GM12878 (cell line): Measurements from ENCODE around the gene TCF7.

Source experiments
- ASH2L ChIP-seq: fragments of 300-600, 200-600 bp; sonication (generic); IDR thresholded peaks from 2 replicates; pipeline ENCODE4 v1.6.1; 2017; ENCODE audit warnings: low read depth, mild to moderate bottlenecking, borderline replicate concordance
- CTCF ChIP-seq, 3 experiments: IDR thresholded peaks in 2 of 3; conservative IDR thresholded peaks in 1 of 3; 2 replicates each; pipeline ENCODE4 v1.5.1; 2011; ENCODE audit warnings: low read depth in 3 of 3, low read length in 3 of 3, mild to moderate bottlenecking in 3 of 3, control low read depth in 2 of 3, moderate library complexity in 2 of 3, inconsistent platforms in 1 of 3, mixed read lengths in 1 of 3; ENCODE audit not compliant: control insufficient read depth in 2 of 3, insufficient read depth in 1 of 3; ENCODE audit errors: extremely low read depth in 1 of 3
- ESRRA ChIP-seq: IDR thresholded peaks from 2 replicates; pipeline ENCODE4 v1.6.1; 2012; ENCODE audit warnings: mild to moderate bottlenecking, low read length, improper control_type of control experiment
- EZH2 ChIP-seq: IDR thresholded peaks from 2 replicates; pipeline ENCODE4 v1.6.1; 2012; ENCODE audit warnings: low read depth, mild to moderate bottlenecking, control low read depth, inconsistent platforms, low read length, borderline replicate concordance; ENCODE audit not compliant: control insufficient read depth
- JUND ChIP-seq: IDR thresholded peaks from 2 replicates; pipeline ENCODE4 v1.6.1; 2012; ENCODE audit warnings: low read depth, mild to moderate bottlenecking, low read length, improper control_type of control experiment, moderate library complexity
- KAT2A ChIP-seq: conservative IDR thresholded peaks from 2 replicates; pipeline ENCODE4 v1.6.1; 2011; ENCODE audit warnings: low read depth, low read length; ENCODE audit not compliant: control insufficient read depth
- MYC ChIP-seq: IDR thresholded peaks from 2 replicates; pipeline ENCODE4 v1.6.1; 2011; ENCODE audit warnings: mild to moderate bottlenecking, low read length, moderate library complexity, inconsistent platforms; ENCODE audit not compliant: insufficient read depth, insufficient replicate concordance, insufficient read length, severe bottlenecking
- NFYA ChIP-seq: IDR thresholded peaks from 2 replicates; pipeline ENCODE4 v1.6.1; 2011; ENCODE audit warnings: low read depth, mild to moderate bottlenecking, low read length, improper control_type of control experiment, borderline replicate concordance
- RAD21 ChIP-seq: IDR thresholded peaks from 2 replicates; pipeline ENCODE4 v1.6.1; 2011; ENCODE audit warnings: mild to moderate bottlenecking, low read depth, low read length, moderate library complexity; ENCODE audit not compliant: insufficient read depth
- SMC3 ChIP-seq: IDR thresholded peaks from 2 replicates; pipeline ENCODE4 v1.6.1; 2011; ENCODE audit warnings: low read length, improper control_type of control experiment, borderline replicate concordance
- SRF ChIP-seq, 2 experiments: IDR thresholded peaks; 2 replicates each; pipeline ENCODE4 v1.6.1; 2011; ENCODE audit warnings: low read depth in 2 of 2, low read length in 2 of 2, mild to moderate bottlenecking in 1 of 2, moderate library complexity in 1 of 2
- TAF1 ChIP-seq: IDR thresholded peaks from 2 replicates; pipeline ENCODE4 v1.6.1; 2011; ENCODE audit warnings: mild to moderate bottlenecking, low read depth, low read length, borderline replicate concordance
- TF ChIP-seq, protein P1 (sequence below): IDR thresholded peaks from 2 replicates; pipeline ENCODE4 v1.6.1; 2011; ENCODE audit warnings: low read depth, low read length, improper control_type of control experiment, borderline replicate concordance
- TF ChIP-seq, protein P2 (sequence below): fragments of 450-650 bp; IDR thresholded peaks from 2 replicates; pipeline ENCODE4 v1.6.1; 2016; ENCODE audit warnings: mild to moderate bottlenecking

- no peak for TF ChIP-seq SRF (IDR thresholded peaks at IDR 0.05; ENCODE audit: low read depth in 2 of 2, low read length in 2 of 2)
- TF ChIP-seq JUND: no peak
- TF ChIP-seq EZH2: no peak
- TF ChIP-seq CTCF (IDR thresholded peaks at IDR 0.05 in 2 of 3, conservative IDR thresholded peaks at IDR 0.05 in 1 of 3; ENCODE audit: control insufficient read depth in 2 of 3, extremely low read depth in 1 of 3, insufficient read depth in 1 of 3, low read depth in 3 of 3, low read length in 3 of 3): no peak
- TF ChIP-seq MYC: no peak
- no peak for TF ChIP-seq NFYA
- TF ChIP-seq, protein P1, sequence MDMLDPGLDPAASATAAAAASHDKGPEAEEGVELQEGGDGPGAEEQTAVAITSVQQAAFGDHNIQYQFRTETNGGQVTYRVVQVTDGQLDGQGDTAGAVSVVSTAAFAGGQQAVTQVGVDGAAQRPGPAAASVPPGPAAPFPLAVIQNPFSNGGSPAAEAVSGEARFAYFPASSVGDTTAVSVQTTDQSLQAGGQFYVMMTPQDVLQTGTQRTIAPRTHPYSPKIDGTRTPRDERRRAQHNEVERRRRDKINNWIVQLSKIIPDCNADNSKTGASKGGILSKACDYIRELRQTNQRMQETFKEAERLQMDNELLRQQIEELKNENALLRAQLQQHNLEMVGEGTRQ: no peak
- no peak for TF ChIP-seq ASH2L
- TF ChIP-seq TAF1: no peak
- no peak for TF ChIP-seq KAT2A
- TF ChIP-seq, protein P2, sequence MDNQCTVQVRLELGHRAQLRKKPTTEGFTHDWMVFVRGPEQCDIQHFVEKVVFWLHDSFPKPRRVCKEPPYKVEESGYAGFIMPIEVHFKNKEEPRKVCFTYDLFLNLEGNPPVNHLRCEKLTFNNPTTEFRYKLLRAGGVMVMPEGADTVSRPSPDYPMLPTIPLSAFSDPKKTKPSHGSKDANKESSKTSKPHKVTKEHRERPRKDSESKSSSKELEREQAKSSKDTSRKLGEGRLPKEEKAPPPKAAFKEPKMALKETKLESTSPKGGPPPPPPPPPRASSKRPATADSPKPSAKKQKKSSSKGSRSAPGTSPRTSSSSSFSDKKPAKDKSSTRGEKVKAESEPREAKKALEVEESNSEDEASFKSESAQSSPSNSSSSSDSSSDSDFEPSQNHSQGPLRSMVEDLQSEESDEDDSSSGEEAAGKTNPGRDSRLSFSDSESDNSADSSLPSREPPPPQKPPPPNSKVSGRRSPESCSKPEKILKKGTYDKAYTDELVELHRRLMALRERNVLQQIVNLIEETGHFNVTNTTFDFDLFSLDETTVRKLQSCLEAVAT: no peak
- no peak for TF ChIP-seq ESRRA
- TF ChIP-seq RAD21: no peak
- TF ChIP-seq SMC3: no peak
These were observed 35.3 kb downstream of the TCF7 start for GRCh38 chr5:134149571-134150303.
